HS-5 (cell line): Measurements from ENCODE around the gene TRERF1.
"Not testable (repeated sequence)": the region's sequence is repeated elsewhere in the genome, so short reads cannot be mapped to it uniquely, and the experiment has no call there.

Source experiments
- DNase-seq: peaks from one replicate; pipeline ENCODE4 v3.0.0-alpha.2; 2012; ENCODE audit warnings: low read depth

TRERF1 gene

DNA sequence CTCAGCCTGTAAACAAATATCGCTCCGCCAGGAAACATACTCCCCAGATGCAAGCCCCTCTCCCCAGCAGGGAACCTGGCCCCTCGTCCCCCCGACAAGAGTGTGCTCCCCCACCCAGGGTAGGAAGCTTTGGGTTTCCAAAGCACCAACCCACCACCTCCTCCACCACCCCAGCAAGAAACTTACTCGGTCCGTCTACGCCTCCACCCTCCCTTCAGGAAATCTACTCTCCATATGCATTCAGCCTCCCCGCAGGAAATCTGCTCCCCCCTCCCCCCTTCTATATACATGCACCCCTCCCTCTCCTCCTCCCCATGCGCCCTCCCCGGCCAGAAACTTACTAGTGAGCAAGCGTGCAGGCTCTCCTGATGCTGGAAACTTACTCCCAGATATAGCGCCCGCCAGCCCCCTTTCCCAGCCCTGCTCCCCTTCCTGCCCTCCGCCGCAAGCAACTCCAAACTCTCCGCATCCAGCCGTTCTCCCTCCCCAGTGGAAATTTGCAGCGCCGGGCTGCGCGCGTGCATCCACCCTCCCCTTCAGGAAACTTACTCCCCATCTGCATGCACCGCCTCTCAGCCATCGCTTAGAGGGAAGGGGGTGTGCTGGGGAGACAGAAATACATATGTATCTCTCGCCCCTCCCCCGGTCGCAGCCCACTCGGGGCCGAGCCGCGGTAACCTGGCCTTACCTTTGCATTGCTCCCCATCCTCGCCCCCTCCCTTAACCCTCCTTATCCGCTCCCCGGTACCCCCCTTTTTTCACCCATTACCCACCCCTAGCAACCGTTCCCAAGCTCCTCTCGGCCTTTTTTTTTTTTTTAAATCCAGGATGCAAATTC, at the start of gene TRERF1:
Gene TRERF1, minus strand, starts transcription at position 594 of the 838 bp plus-strand sequence. CDS start 182,336 bp downstream, outside the sequence.
- DNase-seq: peak; percentile 39

DNA sequence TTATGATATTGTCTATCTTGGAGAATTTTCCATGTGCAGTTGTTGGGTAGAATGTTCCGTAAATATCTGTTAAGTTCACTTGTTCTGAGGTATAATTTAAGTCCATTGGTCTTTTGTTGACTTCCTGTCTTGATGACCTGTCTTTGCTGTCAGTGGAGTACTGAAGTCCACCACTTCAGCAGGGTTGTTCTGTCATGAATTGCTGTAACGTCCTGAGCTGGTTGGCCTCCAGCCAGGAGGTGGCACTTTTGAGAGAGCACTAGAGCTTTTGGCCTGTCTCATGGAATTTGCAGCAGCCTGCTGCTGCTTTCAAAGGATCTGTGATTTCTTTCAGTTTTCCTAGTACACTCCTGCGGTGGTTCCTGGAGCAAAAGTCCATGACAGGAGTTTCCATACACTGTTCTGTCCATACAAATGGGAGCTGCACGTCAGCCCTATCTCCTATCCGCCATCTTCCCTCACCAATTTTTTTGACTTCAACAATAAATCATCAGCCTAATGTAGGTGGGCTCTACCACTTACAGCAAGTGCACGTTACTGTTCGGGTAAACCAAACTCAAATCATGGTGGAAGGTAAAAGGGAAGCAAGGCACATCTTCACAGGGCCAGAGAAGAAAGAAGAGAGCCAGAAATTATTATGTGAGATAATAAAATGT, 46.9 kb upstream of the TRERF1 start:
- no peak for DNase-seq

GRCh38 chr6:42493914-42494539, 42.3 kb upstream of the TRERF1 start:
- DNase-seq: no peak

- DNase-seq: no peak
Observed at GRCh38 chr6:42488129-42488528, 36.4 kb upstream of the TRERF1 start.

DNA sequence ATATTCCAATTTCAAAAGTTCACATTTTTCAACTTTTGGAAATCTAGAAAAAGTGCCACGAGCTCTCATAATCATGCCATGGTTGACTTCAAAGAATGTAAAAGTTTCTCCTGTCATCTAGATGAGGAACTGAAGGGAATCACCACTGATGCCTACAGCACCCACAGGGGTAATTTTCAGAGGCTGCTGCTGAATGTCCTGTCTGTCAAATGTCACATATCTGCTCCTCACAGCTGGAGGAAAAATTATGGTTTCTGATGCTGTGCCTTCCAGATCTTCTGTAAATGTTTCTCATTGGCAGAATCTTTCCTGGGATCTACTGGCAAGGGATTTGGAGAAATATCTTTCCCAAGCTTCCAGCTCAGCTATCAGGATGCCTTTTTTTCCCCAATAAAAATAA, 32.5 kb upstream of the TRERF1 start:
- DNase-seq: no peak

- no peak for DNase-seq
Observed at GRCh38 chr6:42482174-42482573, 30.4 kb upstream of the TRERF1 start.

GRCh38 chr6:42471714-42472113, 20.0 kb upstream of the TRERF1 start:
- no peak for DNase-seq

DNA sequence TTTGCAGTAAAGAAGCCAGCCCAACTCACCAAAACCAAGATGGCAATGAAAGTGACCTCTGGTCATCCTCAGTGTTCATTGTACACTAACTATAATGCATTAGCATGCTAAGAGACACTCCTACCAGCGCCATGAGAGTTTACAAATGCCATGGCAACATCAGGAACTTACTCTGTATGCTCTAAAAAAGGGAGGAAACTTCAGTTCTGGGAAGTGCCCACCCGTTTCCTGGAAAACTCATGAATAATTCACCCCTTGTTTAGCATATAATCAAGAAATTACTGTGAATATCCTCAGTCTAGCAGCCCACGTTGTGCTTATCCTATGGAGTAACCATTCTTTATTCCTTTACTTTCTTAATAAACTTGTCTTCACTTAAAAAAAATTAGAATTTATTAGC, 19.4 kb upstream of the TRERF1 start:
- DNase-seq: no peak

GRCh38 chr6:42468273-42468672, 16.5 kb upstream of the TRERF1 start:
- no peak for DNase-seq

DNA sequence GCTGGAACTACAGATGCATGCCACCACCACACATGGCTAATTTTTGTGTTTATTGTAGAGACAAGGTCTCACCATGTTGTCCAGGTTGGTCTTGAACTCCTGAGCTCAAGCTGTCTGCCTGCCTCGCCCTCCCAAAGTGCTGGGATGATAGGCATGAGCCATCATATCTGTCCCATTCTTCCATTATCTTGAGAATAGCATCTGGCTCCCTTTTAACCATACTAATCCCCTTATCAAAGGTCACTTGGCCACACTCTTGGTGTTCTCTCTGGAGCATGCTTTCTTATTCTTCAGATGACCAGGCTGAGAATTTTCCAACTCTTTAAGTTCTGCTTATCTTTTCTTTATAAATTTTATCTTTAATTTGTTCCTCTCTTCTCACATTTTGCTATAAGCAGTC, 15.9 kb upstream of the TRERF1 start:
- DNase-seq: no peak

DNA sequence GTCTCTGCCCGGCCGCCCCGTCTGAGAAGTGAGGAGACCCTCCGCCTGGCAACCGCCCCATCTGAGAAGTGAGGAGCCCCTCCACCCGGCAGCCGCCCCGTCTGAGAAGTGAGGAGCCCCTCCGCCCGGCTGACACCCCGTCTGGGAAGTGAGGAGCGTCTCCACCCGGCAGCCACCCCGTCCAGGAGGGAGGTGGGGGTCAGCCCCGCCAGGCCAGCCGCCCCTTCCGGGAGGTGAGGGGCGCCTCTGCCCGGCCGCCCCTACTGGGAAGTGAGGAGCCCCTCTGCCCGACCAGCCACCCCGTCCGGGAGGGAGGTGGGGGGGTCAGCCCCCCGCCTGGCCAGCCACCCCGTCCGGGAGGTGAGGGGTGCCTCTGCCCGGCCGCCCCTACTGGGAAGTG, 14.7 kb upstream of the TRERF1 start:
- DNase-seq: not testable (repeated sequence)

DNA sequence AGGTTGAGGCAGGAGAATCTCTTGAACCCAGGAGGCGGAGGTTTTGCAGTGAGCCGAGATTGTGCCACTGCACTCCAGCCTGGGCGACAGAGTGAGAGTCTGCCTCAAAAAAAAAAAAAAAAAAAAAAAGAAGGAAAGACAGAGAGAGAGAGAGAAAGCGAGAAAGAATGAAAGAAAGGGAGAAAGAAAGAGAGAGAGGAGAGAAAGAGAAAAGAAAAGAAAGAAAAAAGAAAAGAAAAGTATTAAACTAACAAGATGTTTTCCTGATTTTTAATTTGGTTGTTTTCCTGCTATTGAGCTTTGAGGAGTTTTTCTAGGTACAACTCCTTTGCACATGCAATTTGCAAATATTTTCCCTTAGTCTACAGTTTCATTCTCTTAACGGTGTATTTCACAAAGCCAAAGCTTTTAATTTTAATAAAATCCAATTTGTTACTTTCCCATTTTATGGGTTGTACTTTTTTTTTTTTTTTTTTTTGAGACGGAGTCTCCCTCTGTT, 10.8 kb upstream of the TRERF1 start:
- DNase-seq: no peak

DNA sequence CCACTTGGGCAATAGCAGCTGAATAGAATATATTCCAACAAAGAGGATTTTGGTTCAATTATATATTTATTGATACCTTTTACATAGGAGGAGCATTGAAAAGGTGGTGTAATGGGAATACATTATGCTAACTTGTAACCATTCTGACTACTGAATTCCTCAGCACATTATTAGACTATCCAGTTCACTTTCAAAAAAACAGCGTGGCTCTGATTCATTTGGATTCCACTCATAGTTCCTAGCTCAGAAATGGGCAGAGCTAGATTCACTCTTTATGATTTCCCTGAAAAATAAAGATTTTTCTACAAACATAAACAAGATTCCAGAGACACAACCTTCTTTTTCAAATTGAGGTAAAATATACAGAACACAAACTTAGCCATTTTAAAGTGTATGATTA, 9.2 kb upstream of the TRERF1 start:
- DNase-seq: no peak

GRCh38 chr6:42459888-42460287, 8.2 kb upstream of the TRERF1 start:
- DNase-seq: no peak

- DNase-seq: no peak
Observed at GRCh38 chr6:42454428-42454791, 2.7 kb upstream of the TRERF1 start.

DNA sequence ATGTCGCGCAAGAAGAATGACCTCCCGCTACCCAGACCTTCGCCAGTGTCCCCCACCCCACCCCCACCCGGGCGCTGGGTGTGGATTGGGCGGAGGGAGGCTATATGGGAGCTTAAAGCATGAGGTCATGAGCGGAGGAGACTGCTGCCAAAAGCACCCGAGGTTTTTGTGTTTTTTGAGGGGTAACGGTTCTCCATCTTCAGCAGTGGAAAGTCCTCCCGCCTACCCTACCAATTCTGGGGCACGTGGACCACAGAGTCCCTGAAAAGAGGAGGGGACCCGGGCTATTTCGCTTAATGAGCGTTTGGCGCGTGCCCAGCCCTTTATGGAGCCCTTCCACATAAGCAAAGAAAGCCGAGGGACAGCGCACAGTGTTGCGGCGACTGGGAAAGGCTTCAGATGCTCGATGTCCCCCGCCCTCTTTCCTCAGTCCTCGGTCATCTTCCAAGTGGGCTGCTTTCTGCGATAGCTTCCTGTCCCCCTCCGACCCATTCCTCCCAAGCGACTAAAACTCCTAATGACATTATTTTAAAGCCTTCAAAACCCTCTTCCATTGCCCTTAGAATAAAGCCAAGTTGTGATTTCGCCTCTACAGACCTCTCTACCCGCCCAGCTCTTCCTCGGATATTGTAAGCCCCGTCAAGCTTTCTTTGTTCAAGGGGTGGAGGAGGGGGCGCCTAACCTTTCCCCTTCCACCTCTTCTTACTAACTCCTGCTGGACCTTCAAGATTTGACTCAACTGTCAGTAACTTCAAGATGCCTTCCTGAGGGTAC, 2.1 kb upstream of the TRERF1 start:
- DNase-seq: no peak

GRCh38 chr6:42453031-42453653, 1.4 kb upstream of the TRERF1 start:
- peak; percentile 43 for DNase-seq

- peak; percentile 30 for DNase-seq
Observed at GRCh38 chr6:42452171-42453030, 675 bp upstream of the TRERF1 start.

- DNase-seq: no peak
Observed at GRCh38 chr6:42450477-42451332, 1.0 kb downstream of the TRERF1 start.
